IPS-15b (cell line): Measurements from ENCODE around the gene TOM1L2.

Experiments
- H3K27me3 ChIP-seq: one replicate; pipeline ENCODE4 v1.6.1; 2013; ENCODE audit warnings: low read length; ENCODE audit not compliant: control insufficient read depth, insufficient read depth
- H3K36me3 ChIP-seq: one replicate; pipeline ENCODE4 v1.6.1; 2013; ENCODE audit warnings: low read length; ENCODE audit not compliant: control insufficient read depth, insufficient read depth
- H3K4me1 ChIP-seq: one replicate; pipeline ENCODE4 v1.6.1; 2013; ENCODE audit warnings: mild to moderate bottlenecking, low read length; ENCODE audit not compliant: control insufficient read depth, insufficient read depth
- H3K4me3 ChIP-seq: one replicate; pipeline ENCODE4 v1.5.1; 2013; ENCODE audit warnings: low read depth, low read length
- H3K9ac ChIP-seq: one replicate; pipeline ENCODE4 v1.6.1; 2013; ENCODE audit warnings: low read depth, mild to moderate bottlenecking, low read length
- H3K9me3 ChIP-seq: one replicate; pipeline ENCODE4 v1.6.1; 2013; ENCODE audit warnings: mild to moderate bottlenecking, low read length; ENCODE audit not compliant: control insufficient read depth, insufficient read depth

Gene TOM1L2

DNA sequence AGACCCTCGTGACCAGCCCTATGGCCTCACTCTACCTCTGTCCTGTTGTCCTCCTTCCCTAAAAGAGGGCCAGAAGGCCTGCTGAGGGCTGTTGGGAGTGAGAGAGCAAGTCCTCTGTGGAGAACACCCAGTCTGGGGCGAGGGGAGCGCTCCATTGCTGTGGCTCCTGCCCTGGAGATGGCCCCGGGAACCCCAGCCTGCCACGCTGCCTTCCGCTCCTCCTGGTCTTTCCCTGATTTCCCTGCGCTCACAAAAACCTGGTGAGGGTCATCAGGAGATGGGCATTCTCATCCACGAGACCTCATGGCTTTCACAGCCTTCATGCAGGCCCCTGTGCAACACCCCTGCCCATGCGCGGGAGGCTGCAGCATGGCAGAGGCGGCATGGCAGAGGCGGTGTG is 21.7 kb upstream of the TOM1L2 start:
- no peak overlapping the region for H3K4me3 ChIP-seq
- H3K9ac ChIP-seq: no peak overlapping the region
- no peaks in the 10 kb centered on the region for H3K9me3 ChIP-seq
- no peaks in the 10 kb centered on the region for H3K4me1 ChIP-seq
- no peaks in the 10 kb centered on the region for H3K36me3 ChIP-seq
- no peaks in the 10 kb centered on the region for H3K27me3 ChIP-seq

DNA sequence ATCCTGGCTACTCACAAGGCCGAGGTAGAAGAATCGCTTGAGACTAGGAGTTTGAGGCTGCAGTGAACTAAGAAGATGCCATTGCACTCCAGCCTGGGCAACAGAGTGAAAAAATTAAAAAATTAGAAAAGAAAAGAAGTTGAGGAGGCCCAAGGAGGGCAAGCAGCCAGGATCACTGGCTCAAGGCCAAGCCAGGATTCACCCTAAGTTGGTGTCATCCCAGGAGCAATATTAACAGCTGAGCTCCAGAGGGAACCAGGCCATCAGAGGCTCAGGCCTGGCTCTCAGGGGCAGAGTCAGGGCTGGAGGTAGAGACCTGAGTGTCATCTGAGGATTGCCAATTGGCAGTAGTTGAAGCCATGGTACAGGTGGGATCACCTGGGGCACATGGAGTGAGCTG is 21.2 kb upstream of the TOM1L2 start:
- Histone ChIP-seq H3K36me3 (no peaks in the 10 kb centered on the region), H3K9me3 (no peaks in the 10 kb centered on the region), H3K9ac (no peak overlapping the region), H3K4me3 (no peak overlapping the region), H3K27me3 (no peaks in the 10 kb centered on the region), H3K4me1 (no peaks in the 10 kb centered on the region)

DNA sequence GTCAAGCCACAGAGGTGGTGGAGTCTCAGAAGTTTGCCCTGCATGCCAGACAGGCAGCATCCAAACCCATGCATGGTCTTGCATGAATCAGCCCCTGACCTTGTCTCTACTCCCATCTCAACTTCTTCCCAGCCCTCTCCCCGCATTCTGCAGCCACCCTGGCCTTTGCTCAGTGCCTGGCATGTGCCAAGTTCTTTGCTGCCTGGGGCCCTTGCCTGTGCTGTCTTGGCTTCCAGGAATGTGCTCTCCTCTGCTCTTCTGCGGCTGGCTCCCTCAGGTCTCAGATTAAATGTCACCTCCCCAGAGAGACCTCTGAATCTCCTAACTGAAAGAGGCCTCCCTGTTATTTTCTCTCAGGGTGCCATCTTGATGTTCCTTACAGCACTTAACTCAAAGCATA is 18.1 kb upstream of the TOM1L2 start:
- H3K9ac ChIP-seq: no peak overlapping the region
- H3K27me3 ChIP-seq: no peaks in the 10 kb centered on the region
- no peaks in the 10 kb centered on the region for H3K36me3 ChIP-seq
- no peaks in the 10 kb centered on the region for H3K9me3 ChIP-seq
- no peaks in the 10 kb centered on the region for H3K4me1 ChIP-seq
- H3K4me3 ChIP-seq: no peak overlapping the region

DNA sequence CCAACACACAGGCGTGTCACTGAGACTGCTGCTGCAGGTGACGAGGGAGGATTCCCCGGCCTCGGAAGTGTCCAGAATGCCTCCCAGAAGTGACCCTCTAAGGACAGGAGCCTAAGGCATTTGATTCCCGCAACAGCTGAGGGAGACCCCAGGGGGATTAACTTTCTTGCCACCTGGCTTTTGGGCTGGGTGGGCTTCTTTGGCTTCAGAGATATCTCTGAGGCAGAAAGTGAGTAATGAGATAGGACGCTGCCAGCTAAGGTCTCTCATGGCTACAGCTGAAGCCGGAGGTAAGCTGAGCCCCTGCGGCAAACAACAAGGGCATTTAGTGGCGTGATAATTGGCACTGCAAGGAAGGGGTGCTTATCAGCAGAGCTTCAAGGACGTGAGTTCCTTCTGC is 17.4 kb upstream of the TOM1L2 start:
- no peak overlapping the region for H3K4me3 ChIP-seq
- H3K9ac ChIP-seq: no peak overlapping the region
- no peaks in the 10 kb centered on the region for H3K4me1 ChIP-seq
- no peaks in the 10 kb centered on the region for H3K36me3 ChIP-seq
- no peaks in the 10 kb centered on the region for H3K27me3 ChIP-seq
- no peaks in the 10 kb centered on the region for H3K9me3 ChIP-seq

DNA sequence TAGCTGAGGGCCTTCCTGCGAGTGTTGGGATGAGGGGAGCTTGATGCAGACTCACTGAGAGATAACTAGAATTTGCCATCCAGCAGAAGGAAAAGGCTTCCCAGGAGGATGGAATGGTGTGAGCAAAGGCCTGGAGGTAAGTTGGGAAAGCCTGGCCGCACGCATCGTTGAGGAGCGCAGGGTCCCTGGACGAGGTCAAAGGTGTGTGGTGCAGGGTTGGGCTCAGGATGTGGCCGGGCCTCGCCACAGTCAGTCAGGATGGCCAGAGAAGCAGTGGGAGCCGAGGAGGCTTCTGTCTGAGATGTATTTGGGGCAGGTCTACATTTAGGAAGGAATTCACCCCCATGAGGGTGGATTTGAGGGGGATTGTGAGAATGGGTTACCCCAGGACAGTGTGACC is 16.9 kb upstream of the TOM1L2 start:
- no peak overlapping the region for H3K9ac ChIP-seq
- H3K4me1 ChIP-seq: no peaks in the 10 kb centered on the region
- H3K36me3 ChIP-seq: no peaks in the 10 kb centered on the region
- H3K27me3 ChIP-seq: no peaks in the 10 kb centered on the region
- no peaks in the 10 kb centered on the region for H3K9me3 ChIP-seq
- no peak overlapping the region for H3K4me3 ChIP-seq

DNA sequence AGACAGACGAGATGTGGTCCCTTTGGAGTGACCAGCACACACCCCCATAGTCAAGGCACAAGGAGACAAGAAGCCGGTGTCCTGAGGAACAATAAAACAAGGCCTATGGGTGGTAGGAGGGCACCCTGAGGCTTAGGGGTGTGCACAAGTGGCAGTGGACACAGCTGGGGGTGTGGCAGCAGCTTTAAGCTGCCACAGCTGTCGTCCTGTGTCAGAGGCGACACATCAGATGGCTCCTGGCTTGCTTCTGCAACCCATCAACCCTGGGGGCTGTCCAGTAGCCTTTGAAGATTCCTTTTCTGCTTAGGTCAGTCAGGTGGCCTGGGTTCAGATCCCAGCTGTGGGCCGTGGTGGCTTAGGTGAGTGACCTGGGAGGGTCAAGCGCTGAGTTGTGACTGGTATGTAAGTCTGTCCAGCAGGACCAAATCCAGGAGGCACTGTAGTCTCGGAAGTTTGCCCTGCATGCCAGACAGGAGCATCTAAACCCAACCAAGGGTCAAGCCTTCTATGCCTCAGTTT is 16.3 kb upstream of the TOM1L2 start:
- no peak overlapping the region for H3K9ac ChIP-seq
- no peaks in the 10 kb centered on the region for H3K4me1 ChIP-seq
- H3K36me3 ChIP-seq: no peaks in the 10 kb centered on the region
- H3K27me3 ChIP-seq: no peaks in the 10 kb centered on the region
- H3K9me3 ChIP-seq: no peaks in the 10 kb centered on the region
- H3K4me3 ChIP-seq: no peak overlapping the region

DNA sequence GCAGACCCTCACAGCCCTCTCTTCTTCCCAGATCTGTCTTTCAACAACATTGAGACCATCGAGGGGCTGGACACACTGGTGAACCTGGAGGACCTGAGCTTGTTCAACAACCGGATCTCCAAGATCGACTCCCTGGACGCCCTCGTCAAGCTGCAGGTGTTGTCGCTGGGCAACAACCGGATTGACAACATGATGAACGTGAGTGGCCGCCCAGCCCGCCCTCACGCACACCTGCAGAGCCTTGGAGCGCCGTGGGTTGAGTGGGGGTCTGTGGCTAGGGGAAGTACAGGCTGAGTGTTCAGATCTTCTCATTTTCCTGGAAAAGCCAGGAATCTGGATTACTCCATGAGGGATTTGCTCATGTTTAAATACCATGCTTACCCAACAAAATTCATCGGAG is 15.7 kb upstream of the TOM1L2 start:
- no peaks in the 10 kb centered on the region for H3K9me3 ChIP-seq
- H3K4me1 ChIP-seq: no peaks in the 10 kb centered on the region
- no peaks in the 10 kb centered on the region for H3K36me3 ChIP-seq
- H3K27me3 ChIP-seq: no peaks in the 10 kb centered on the region
- no peak overlapping the region for H3K4me3 ChIP-seq
- no peak overlapping the region for H3K9ac ChIP-seq

DNA sequence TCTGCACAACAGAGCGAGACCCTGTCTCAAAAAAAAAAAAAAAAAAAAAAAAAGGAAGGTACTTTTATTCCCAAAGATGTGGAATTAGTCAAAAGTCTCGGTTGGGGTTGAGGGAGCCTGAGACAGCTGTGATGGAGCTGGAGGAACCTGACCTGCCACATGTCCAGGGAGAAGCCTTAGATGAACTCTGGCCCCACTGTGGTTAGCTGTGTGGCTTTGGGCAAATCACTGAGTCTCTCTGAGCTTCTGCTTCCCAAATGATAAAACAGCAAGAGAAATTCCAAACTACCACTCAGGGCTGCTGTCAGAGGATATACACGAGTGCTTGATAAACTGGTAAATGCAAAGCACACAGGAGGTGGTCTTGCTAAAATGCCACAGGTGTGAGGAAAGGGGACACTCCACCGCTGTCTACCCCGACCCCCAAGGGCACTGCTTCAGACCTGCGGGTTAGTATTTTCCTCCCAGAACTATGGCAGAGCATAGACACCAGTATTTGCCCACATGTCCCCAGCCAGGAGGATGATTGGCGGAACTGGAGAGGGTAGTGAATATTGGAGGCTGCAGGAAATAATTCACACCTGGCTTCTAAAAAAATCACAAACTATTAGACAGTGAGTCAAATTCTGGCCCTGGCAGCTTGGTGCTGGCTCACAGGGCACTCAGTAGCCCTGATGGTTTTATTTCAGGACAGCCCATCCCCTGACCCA is 15.1 kb upstream of the TOM1L2 start:
- Histone ChIP-seq H3K4me1 (no peaks in the 10 kb centered on the region), H3K36me3 (no peaks in the 10 kb centered on the region), H3K4me3 (no peak overlapping the region), H3K9ac (no peak overlapping the region), H3K9me3 (no peaks in the 10 kb centered on the region), H3K27me3 (no peaks in the 10 kb centered on the region)

DNA sequence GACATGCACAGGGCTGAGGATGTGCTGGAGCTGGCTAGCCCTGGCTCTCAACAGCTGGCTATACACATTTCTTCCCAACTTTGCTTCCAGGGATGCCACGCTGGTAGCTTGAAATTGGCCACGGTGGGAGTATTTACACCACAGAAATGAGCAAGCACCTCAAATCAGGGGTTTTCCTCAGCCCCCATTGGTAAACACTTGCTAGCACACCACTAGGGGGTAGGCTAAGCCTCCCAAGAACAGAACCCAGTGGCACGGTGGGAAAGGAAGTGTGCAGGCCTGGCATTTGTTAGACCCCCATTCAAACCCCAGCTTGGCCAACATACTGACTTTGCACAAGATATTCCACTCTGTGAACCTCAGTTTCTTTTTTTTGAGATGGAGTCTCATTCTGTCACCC is 13.4 kb upstream of the TOM1L2 start:
- Histone ChIP-seq H3K4me1 (no peaks in the 10 kb centered on the region), H3K36me3 (no peaks in the 10 kb centered on the region), H3K27me3 (no peaks in the 10 kb centered on the region), H3K9me3 (no peaks in the 10 kb centered on the region), H3K4me3 (no peak overlapping the region), H3K9ac (no peak overlapping the region)

DNA sequence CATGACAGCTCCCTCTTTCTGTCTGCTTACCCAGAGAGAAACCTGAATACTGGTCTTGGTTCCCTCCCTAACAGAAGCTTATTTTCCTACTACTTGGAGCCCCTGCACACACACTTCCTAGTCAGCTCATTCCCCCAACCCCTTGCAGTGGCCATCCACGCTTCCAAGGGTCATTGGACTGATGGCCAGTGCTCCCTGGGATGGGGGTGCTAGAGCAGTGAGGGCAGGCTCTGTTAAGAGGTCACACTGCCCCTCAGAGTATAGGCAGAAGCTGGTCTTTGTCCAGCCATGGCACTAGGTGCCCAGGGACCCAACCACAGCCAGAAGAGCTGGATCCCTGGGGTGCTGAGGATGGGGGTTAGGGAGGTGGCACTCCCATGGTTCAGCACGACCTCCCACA is 13.0 kb upstream of the TOM1L2 start:
- Histone ChIP-seq H3K4me1 (no peaks in the 10 kb centered on the region), H3K27me3 (no peaks in the 10 kb centered on the region), H3K4me3 (no peak overlapping the region), H3K36me3 (no peaks in the 10 kb centered on the region), H3K9ac (no peak overlapping the region), H3K9me3 (no peaks in the 10 kb centered on the region)

DNA sequence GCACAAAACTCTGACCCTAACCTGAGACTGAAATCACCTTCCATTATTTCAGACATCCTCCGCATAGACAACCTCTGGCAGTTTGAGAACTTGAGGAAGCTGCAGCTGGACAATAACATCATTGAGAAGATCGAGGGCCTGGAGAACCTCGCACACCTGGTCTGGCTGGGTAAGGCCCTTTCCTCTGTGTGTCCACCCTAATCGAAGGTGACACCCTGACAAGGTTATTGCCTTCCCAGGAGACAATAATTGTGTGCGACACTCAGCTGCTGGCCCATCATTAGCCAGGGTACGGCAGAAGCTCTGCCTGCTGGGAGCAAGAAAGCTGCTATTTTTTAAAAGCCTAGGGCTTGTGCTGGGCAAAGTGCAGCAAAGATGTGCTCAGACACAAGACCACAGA is 11.6 kb upstream of the TOM1L2 start:
- Histone ChIP-seq H3K4me3 (no peak overlapping the region), H3K9ac (no peak overlapping the region), H3K4me1 (no peaks in the 10 kb centered on the region), H3K36me3 (no peaks in the 10 kb centered on the region), H3K27me3 (no peaks in the 10 kb centered on the region), H3K9me3 (no peaks in the 10 kb centered on the region)

DNA sequence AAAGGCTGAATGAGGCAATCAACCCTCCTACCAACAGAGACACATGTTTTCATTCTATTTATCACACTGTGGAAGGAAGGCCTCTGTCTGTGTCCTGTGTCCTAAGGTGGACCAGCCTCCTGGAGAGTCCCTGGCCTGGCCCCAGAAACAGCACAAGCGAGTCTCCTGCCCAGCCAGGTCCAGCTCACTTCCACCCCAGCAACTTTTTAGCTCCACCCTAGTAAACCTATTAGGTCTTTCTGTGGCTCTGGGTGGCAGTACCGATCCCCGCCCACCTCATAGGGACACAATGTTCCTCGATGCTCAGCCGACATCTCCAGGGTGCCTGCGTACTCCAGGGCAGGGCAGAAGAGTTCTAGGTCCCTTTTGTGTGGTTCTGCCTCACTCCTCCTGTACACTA is 11.2 kb upstream of the TOM1L2 start:
- H3K9me3 ChIP-seq: no peaks in the 10 kb centered on the region
- H3K9ac ChIP-seq: no peak overlapping the region
- no peaks in the 10 kb centered on the region for H3K4me1 ChIP-seq
- H3K4me3 ChIP-seq: no peak overlapping the region
- H3K27me3 ChIP-seq: no peaks in the 10 kb centered on the region
- H3K36me3 ChIP-seq: no peaks in the 10 kb centered on the region
